ENCODE results near the gene GNB5. TPM values are rescaled to one million over a fixed set of nuclear protein-coding genes. Genes with fewer than 3 reads are reported as not detected.

GNB5 gene
- total RNA-seq, 1 experiment from 2014 or later: 26.0 TPM

DNA sequence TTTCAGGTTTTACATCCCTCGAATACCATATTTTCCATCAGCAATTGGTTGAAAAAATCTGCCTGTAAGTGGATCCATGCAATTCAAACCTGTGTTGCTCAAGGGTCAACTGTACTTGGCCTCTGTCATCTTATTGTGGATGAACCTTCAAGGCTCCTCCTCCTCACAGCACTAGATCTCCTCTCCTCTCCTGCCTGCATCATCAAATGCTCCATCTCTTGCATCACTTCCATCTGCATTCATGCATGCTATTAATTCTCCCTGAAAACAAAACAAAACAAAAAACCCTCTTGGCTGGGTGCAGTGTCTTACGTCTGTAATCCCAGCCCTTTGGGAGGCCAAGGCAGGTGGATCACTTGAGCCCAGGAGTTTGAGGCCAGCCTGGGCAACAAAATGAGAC lies 88.7 kb downstream of the GNB5 start:
- 0 out of 2 replicates have a peak overlapping the region, but pooled peaks have one; percentile 7 for H3K4me2 ChIP-seq
- no peak overlapping the region for H3K4me3 ChIP-seq
- H3K36me3 ChIP-seq (ENCODE audit: low read depth): no peaks in the 10 kb centered on the region
- BruUV-seq (replicated peaks): no TSS peak
- no peaks in the 10 kb centered on the region; the same call in 1 of the 2 replicates for H3K9me2 ChIP-seq (ENCODE audit: insufficient read depth)
- CTCF ChIA-PET: no interaction called here
- no peaks in the 10 kb centered on the region for H4K20me1 ChIP-seq (ENCODE audit: insufficient read depth)
- DNase-seq: peak in 1 of 2 experiments; percentile 61
- intact Hi-C loops (cut with micrococcal nuclease; ENCODE audit: unreplicated experiment): no loop called here
- H3F3A ChIP-seq (ENCODE audit: insufficient read depth, low read depth): peaks cover 11% of the 10 kb centered on the region; the same call in 1 of the 2 replicates
- no peak overlapping the region for H2AFZ ChIP-seq
- H3K79me2 ChIP-seq (ENCODE audit: low read depth): no peaks in the 10 kb centered on the region
- peaks cover 22% of the 10 kb centered on the region for H3K4me1 ChIP-seq (replicated peaks; ENCODE audit: insufficient read depth)
- TF ChIP-seq, protein P1, sequence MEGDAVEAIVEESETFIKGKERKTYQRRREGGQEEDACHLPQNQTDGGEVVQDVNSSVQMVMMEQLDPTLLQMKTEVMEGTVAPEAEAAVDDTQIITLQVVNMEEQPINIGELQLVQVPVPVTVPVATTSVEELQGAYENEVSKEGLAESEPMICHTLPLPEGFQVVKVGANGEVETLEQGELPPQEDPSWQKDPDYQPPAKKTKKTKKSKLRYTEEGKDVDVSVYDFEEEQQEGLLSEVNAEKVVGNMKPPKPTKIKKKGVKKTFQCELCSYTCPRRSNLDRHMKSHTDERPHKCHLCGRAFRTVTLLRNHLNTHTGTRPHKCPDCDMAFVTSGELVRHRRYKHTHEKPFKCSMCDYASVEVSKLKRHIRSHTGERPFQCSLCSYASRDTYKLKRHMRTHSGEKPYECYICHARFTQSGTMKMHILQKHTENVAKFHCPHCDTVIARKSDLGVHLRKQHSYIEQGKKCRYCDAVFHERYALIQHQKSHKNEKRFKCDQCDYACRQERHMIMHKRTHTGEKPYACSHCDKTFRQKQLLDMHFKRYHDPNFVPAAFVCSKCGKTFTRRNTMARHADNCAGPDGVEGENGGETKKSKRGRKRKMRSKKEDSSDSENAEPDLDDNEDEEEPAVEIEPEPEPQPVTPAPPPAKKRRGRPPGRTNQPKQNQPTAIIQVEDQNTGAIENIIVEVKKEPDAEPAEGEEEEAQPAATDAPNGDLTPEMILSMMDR (conservative IDR thresholded peaks at IDR 0.05): no peak
- TF ChIP-seq EZH2 (IDR thresholded peaks at IDR 0.05; ENCODE audit: low read depth): no peak
- peak overlapping the region; percentile 64 for H3K27ac ChIP-seq
- no peaks in the 10 kb centered on the region for H3K9me3 ChIP-seq (ENCODE audit: insufficient read depth, low read depth)
- POLR2A ChIA-PET (ENCODE audit: unreplicated experiment): no interaction called here
- H3K27me3 ChIP-seq (ENCODE audit: insufficient read depth, low read depth): no peaks in the 10 kb centered on the region

- no peaks in the 10 kb centered on the region; the same call in 1 of the 2 replicates for H3K9me2 ChIP-seq (ENCODE audit: insufficient read depth)
- no peaks in the 10 kb centered on the region for H3K36me3 ChIP-seq (ENCODE audit: low read depth)
- ChIA-PET CTCF (no interaction called here), POLR2A (ENCODE audit: unreplicated experiment) (no interaction called here)
- H3K4me3 ChIP-seq: no peak overlapping the region
- TF ChIP-seq EZH2 (IDR thresholded peaks at IDR 0.05; ENCODE audit: low read depth): no peak
- TF ChIP-seq, protein P1 (conservative IDR thresholded peaks at IDR 0.05): no peak
- H3K27me3 ChIP-seq (ENCODE audit: insufficient read depth, low read depth): no peaks in the 10 kb centered on the region
- H4K20me1 ChIP-seq (ENCODE audit: insufficient read depth): no peaks in the 10 kb centered on the region
- peaks cover 11% of the 10 kb centered on the region; the same call in 1 of the 2 replicates for H3F3A ChIP-seq (ENCODE audit: insufficient read depth, low read depth)
- intact Hi-C loops (cut with micrococcal nuclease; ENCODE audit: unreplicated experiment): no loop called here
- no peak overlapping the region for H2AFZ ChIP-seq
- no peak overlapping the region for H3K27ac ChIP-seq
- DNase-seq: no peak
- no peaks in the 10 kb centered on the region for H3K79me2 ChIP-seq (ENCODE audit: low read depth)
- H3K9me3 ChIP-seq (ENCODE audit: insufficient read depth, low read depth): no peaks in the 10 kb centered on the region
- BruUV-seq (replicated peaks): no TSS peak
- no peak overlapping the region for H3K4me2 ChIP-seq
- peaks cover 22% of the 10 kb centered on the region for H3K4me1 ChIP-seq (replicated peaks; ENCODE audit: insufficient read depth)
Observed at GRCh38 chr15:52101542-52102323, 89.5 kb downstream of the GNB5 start.

- no peak overlapping the region for H3K27ac ChIP-seq
- peak; percentile 38 to 63 for DNase-seq
- no peaks in the 10 kb centered on the region for H3K9me3 ChIP-seq (ENCODE audit: insufficient read depth, low read depth)
- CTCF ChIA-PET: interaction anchor here (0.7 kb wide), 1 partner anchor 264 kb away, joined by 4 read pairs; no protein-coding TSS in a partner anchor
- TF ChIP-seq, protein P1 (conservative IDR thresholded peaks at IDR 0.05): no peak
- TF ChIP-seq EZH2 (IDR thresholded peaks at IDR 0.05; ENCODE audit: low read depth): no peak
- no TSS peak for BruUV-seq (replicated peaks)
- no peaks in the 10 kb centered on the region for H3K79me2 ChIP-seq (ENCODE audit: low read depth)
- intact Hi-C loops (cut with micrococcal nuclease; ENCODE audit: unreplicated experiment): no loop called here
- H3K4me2 ChIP-seq: no peak overlapping the region
- no peak overlapping the region for H2AFZ ChIP-seq
- no peaks in the 10 kb centered on the region; the same call in 1 of the 2 replicates for H3K9me2 ChIP-seq (ENCODE audit: insufficient read depth)
- POLR2A ChIA-PET (ENCODE audit: unreplicated experiment): no interaction called here
- no peaks in the 10 kb centered on the region for H4K20me1 ChIP-seq (ENCODE audit: insufficient read depth)
- no peaks in the 10 kb centered on the region for H3K36me3 ChIP-seq (ENCODE audit: low read depth)
- H3K27me3 ChIP-seq (ENCODE audit: insufficient read depth, low read depth): no peaks in the 10 kb centered on the region
- H3K4me3 ChIP-seq: no peak overlapping the region
- peaks cover 24% of the 10 kb centered on the region for H3K4me1 ChIP-seq (replicated peaks; ENCODE audit: insufficient read depth)
- peaks cover 18% of the 10 kb centered on the region for H3F3A ChIP-seq (ENCODE audit: insufficient read depth, low read depth)
Observed at GRCh38 chr15:52100807-52101442, 90.3 kb downstream of the GNB5 start.
